Measurements from ENCODE around the gene FAM200B. TPM values are rescaled to one million over a fixed set of nuclear protein-coding genes. Genes with fewer than 3 reads are reported as not detected.
A peak's percentile ranks its signal among the peaks of the same experiment; 100 is the strongest.
"Not testable (repeated sequence)": the region's sequence is repeated elsewhere in the genome, so short reads cannot be mapped to it uniquely, and the experiment has no call there.

FAM200B gene
- total RNA-seq, 1 experiment from 2014 or later = 38.7 TPM

GRCh38 chr4:15717086-15717485 lies 35.5 kb downstream of the FAM200B start:
- in situ Hi-C loops (cut with HindIII; ENCODE audit: low pct_unique_long_range_greater_than_20kb, low sequenced_read_pairs) = no loop called here

GRCh38 chr4:15717657-15718416 lies 36.2 kb downstream of the FAM200B start:
- in situ Hi-C loops (cut with HindIII; ENCODE audit: low pct_unique_long_range_greater_than_20kb, low sequenced_read_pairs) = no loop called here
- DNase-seq (ENCODE audit: low read depth) = no peak

More at GRCh38 chr4:15717086-15717485, 35.5 kb downstream of the FAM200B start:
- no peak for DNase-seq (ENCODE audit: low read depth)

GRCh38 chr4:15718465-15718864 lies 36.8 kb downstream of the FAM200B start:
- in situ Hi-C loops (cut with HindIII; ENCODE audit: low pct_unique_long_range_greater_than_20kb, low sequenced_read_pairs) = no loop called here
- no peak for DNase-seq (ENCODE audit: low read depth)

GRCh38 chr4:15718959-15719358 lies 37.3 kb downstream of the FAM200B start:
- in situ Hi-C loops (cut with HindIII; ENCODE audit: low pct_unique_long_range_greater_than_20kb, low sequenced_read_pairs) = no loop called here
- DNase-seq (ENCODE audit: low read depth) = no peak

GRCh38 chr4:15719506-15719905 lies 37.9 kb downstream of the FAM200B start:
- in situ Hi-C loops (cut with HindIII; ENCODE audit: low pct_unique_long_range_greater_than_20kb, low sequenced_read_pairs) = no loop called here
- DNase-seq (ENCODE audit: low read depth) = no peak

- no peak for DNase-seq (ENCODE audit: low read depth)
- in situ Hi-C loops (cut with HindIII; ENCODE audit: low pct_unique_long_range_greater_than_20kb, low sequenced_read_pairs) = no loop called here
These were observed 39.2 kb downstream of the FAM200B start for GRCh38 chr4:15720851-15721250.

GRCh38 chr4:15725608-15726007 lies 44.0 kb downstream of the FAM200B start:
- in situ Hi-C loops (cut with HindIII; ENCODE audit: low pct_unique_long_range_greater_than_20kb, low sequenced_read_pairs) = no loop called here
- DNase-seq (ENCODE audit: low read depth) = no peak

- DNase-seq (ENCODE audit: low read depth) = peak; percentile 22
- in situ Hi-C loops (cut with HindIII; ENCODE audit: low pct_unique_long_range_greater_than_20kb, low sequenced_read_pairs) = no loop called here
These were observed 48.4 kb downstream of the FAM200B start for GRCh38 chr4:15729910-15730533.

GRCh38 chr4:15733061-15733460 lies 51.4 kb downstream of the FAM200B start:
- DNase-seq (ENCODE audit: low read depth); in situ Hi-C loops (cut with HindIII; ENCODE audit: low pct_unique_long_range_greater_than_20kb, low sequenced_read_pairs): not testable (repeated sequence)

- no peak for DNase-seq (ENCODE audit: low read depth)
- in situ Hi-C loops (cut with HindIII; ENCODE audit: low pct_unique_long_range_greater_than_20kb, low sequenced_read_pairs) = no loop called here
These were observed 53.9 kb downstream of the FAM200B start for GRCh38 chr4:15735536-15735935.

GRCh38 chr4:15736514-15737050 lies 55.0 kb downstream of the FAM200B start:
- in situ Hi-C loops (cut with HindIII; ENCODE audit: low pct_unique_long_range_greater_than_20kb, low sequenced_read_pairs) = no loop called here
- no peak for DNase-seq (ENCODE audit: low read depth)

GRCh38 chr4:15737255-15737654 lies 55.6 kb downstream of the FAM200B start:
- no peak for DNase-seq (ENCODE audit: low read depth)
- in situ Hi-C loops (cut with HindIII; ENCODE audit: low pct_unique_long_range_greater_than_20kb, low sequenced_read_pairs) = no loop called here

GRCh38 chr4:15738877-15739276 lies 57.2 kb downstream of the FAM200B start:
- DNase-seq (ENCODE audit: low read depth) = no peak
- in situ Hi-C loops (cut with HindIII; ENCODE audit: low pct_unique_long_range_greater_than_20kb, low sequenced_read_pairs) = no loop called here

Other genes with a start within 250 kb of the FAM200B start
- gene CC2D2A, start 211.9 kb upstream of the FAM200B start, total RNA-seq (2014; rRNA removed; shearing (Covaris generic); ENCODE audit: low replicate concordance) = 4.2 and 8.4 TPM in 2 replicates
- gene FBXL5, start 26.5 kb upstream of the FAM200B start, total RNA-seq (2014; rRNA removed; shearing (Covaris generic); ENCODE audit: low replicate concordance) = 28.5 and 34.8 TPM in 2 replicates
- 0.41 and 1.0 TPM in 2 replicates for gene BST1, start 21.2 kb downstream of the FAM200B start, total RNA-seq (2014; rRNA removed; shearing (Covaris generic); ENCODE audit: low replicate concordance)
- not detected in 2 replicates for gene CD38, start 96.5 kb downstream of the FAM200B start, total RNA-seq (2014; rRNA removed; shearing (Covaris generic); ENCODE audit: low replicate concordance)

All from Caki2 (cell line).